ENCODE results near the gene SYCP3.
"Not testable (repeated sequence)": the region's sequence is repeated elsewhere in the genome, so short reads cannot be mapped to it uniquely, and the experiment has no call there.

Gene SYCP3

GRCh38 chr12:101743724-101744472, 4.6 kb upstream of the SYCP3 start:
- H3K36me3 ChIP-seq (ENCODE audit: control insufficient read depth, insufficient read depth, low read length) = no peaks in the 10 kb centered on the region
- H3K4me1 ChIP-seq (ENCODE audit: control insufficient read depth, insufficient read depth, low read length) = no peaks in the 10 kb centered on the region
- WGBS, 2 experiments = 84 to 93% methylated on average over 9 to 10 of the region's 10 CpGs
- H3K4me3 ChIP-seq (ENCODE audit: insufficient read depth, low read depth, low read length) = no peak overlapping the region
- no peak overlapping the region for H3K27ac ChIP-seq (ENCODE audit: insufficient read depth, low read depth, low read length, poor library complexity, severe bottlenecking)
- no peaks in the 10 kb centered on the region for H3K9me3 ChIP-seq (ENCODE audit: control insufficient read depth, low read length)
- H3K27me3 ChIP-seq (ENCODE audit: control insufficient read depth, insufficient read depth, low read length, poor library complexity, severe bottlenecking) = no peaks in the 10 kb centered on the region

GRCh38 chr12:101743242-101743641, 4.0 kb upstream of the SYCP3 start:
- 100% methylated on average over 1 of the region's 1 CpG; no CpG with 5 or more reads in 1 of the 2 experiments for WGBS, 2 experiments
- Histone ChIP-seq H3K4me3 (ENCODE audit: insufficient read depth, low read depth, low read length) (no peak overlapping the region), H3K27ac (ENCODE audit: insufficient read depth, low read depth, low read length, poor library complexity, severe bottlenecking) (no peak overlapping the region), H3K4me1 (ENCODE audit: control insufficient read depth, insufficient read depth, low read length) (no peaks in the 10 kb centered on the region), H3K36me3 (ENCODE audit: control insufficient read depth, insufficient read depth, low read length) (no peaks in the 10 kb centered on the region), H3K9me3 (ENCODE audit: control insufficient read depth, low read length) (no peaks in the 10 kb centered on the region), H3K27me3 (ENCODE audit: control insufficient read depth, insufficient read depth, low read length, poor library complexity, severe bottlenecking) (no peaks in the 10 kb centered on the region)

DNA sequence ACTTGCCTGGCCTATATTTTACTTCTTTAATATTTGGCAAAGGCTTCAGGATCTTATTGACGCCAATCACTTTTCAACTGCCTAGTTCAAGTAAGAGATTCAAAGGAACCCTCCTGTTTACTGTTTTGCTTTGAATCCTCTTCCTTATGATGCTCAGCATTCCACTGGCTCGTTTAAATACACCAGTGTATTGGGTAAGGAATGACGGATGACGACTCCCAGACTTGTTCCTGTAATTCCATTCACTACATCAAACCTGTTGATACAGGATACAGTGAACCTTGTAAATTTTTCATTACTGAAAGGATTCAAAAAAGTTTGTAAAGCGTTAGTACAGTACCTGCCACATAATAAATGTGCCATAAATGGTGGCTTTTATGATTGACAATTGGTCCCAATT, 1.7 kb upstream of the SYCP3 start:
- H3K36me3 ChIP-seq (ENCODE audit: control insufficient read depth, insufficient read depth, low read length) = no peaks in the 10 kb centered on the region

GRCh38 chr12:101740566-101740965, 1.3 kb upstream of the SYCP3 start:
- H3K9me3 ChIP-seq (ENCODE audit: control insufficient read depth, low read length) = no peaks in the 10 kb centered on the region
- 88 to 94% methylated on average over 5 of the region's 5 CpGs for WGBS, 2 experiments
- no peak overlapping the region for H3K4me3 ChIP-seq (ENCODE audit: insufficient read depth, low read depth, low read length)
- no peaks in the 10 kb centered on the region for H3K27me3 ChIP-seq (ENCODE audit: control insufficient read depth, insufficient read depth, low read length, poor library complexity, severe bottlenecking)
- H3K27ac ChIP-seq (ENCODE audit: insufficient read depth, low read depth, low read length, poor library complexity, severe bottlenecking) = no peak overlapping the region
- H3K4me1 ChIP-seq (ENCODE audit: control insufficient read depth, insufficient read depth, low read length) = no peaks in the 10 kb centered on the region
- H3K36me3 ChIP-seq (ENCODE audit: control insufficient read depth, insufficient read depth, low read length) = no peaks in the 10 kb centered on the region

More for the DNA sequence above, 1.7 kb upstream of the SYCP3 start:
- H3K27ac ChIP-seq (ENCODE audit: insufficient read depth, low read depth, low read length, poor library complexity, severe bottlenecking) = no peak overlapping the region
- H3K9me3 ChIP-seq (ENCODE audit: control insufficient read depth, low read length) = no peaks in the 10 kb centered on the region
- WGBS, 2 experiments = 91 to 97% methylated on average over 5 of the region's 5 CpGs
- no peaks in the 10 kb centered on the region for H3K4me1 ChIP-seq (ENCODE audit: control insufficient read depth, insufficient read depth, low read length)
- no peaks in the 10 kb centered on the region for H3K27me3 ChIP-seq (ENCODE audit: control insufficient read depth, insufficient read depth, low read length, poor library complexity, severe bottlenecking)
- no peak overlapping the region for H3K4me3 ChIP-seq (ENCODE audit: insufficient read depth, low read depth, low read length)

GRCh38 chr12:101737476-101737875, 1.8 kb downstream of the SYCP3 start:
- H3K27ac ChIP-seq (ENCODE audit: insufficient read depth, low read depth, low read length, poor library complexity, severe bottlenecking) = no peak overlapping the region
- WGBS, 2 experiments = 94 to 97% methylated on average over 6 of the region's 6 CpGs
- H3K4me1 ChIP-seq (ENCODE audit: control insufficient read depth, insufficient read depth, low read length) = no peaks in the 10 kb centered on the region
- no peaks in the 10 kb centered on the region for H3K36me3 ChIP-seq (ENCODE audit: control insufficient read depth, insufficient read depth, low read length)
- no peaks in the 10 kb centered on the region for H3K27me3 ChIP-seq (ENCODE audit: control insufficient read depth, insufficient read depth, low read length, poor library complexity, severe bottlenecking)
- no peak overlapping the region for H3K4me3 ChIP-seq (ENCODE audit: insufficient read depth, low read depth, low read length)
- no peaks in the 10 kb centered on the region for H3K9me3 ChIP-seq (ENCODE audit: control insufficient read depth, low read length)

GRCh38 chr12:101734482-101734881, 4.8 kb downstream of the SYCP3 start:
- 90 to 91% methylated on average over 3 to 5 of the region's 5 CpGs for WGBS, 2 experiments
- not testable (repeated sequence) for H3K27ac ChIP-seq (ENCODE audit: insufficient read depth, low read depth, low read length, poor library complexity, severe bottlenecking); H3K4me3 ChIP-seq (ENCODE audit: insufficient read depth, low read depth, low read length); H3K4me1 ChIP-seq (ENCODE audit: control insufficient read depth, insufficient read depth, low read length); H3K36me3 ChIP-seq (ENCODE audit: control insufficient read depth, insufficient read depth, low read length); H3K27me3 ChIP-seq (ENCODE audit: control insufficient read depth, insufficient read depth, low read length, poor library complexity, severe bottlenecking); H3K9me3 ChIP-seq (ENCODE audit: control insufficient read depth, low read length)

DNA sequence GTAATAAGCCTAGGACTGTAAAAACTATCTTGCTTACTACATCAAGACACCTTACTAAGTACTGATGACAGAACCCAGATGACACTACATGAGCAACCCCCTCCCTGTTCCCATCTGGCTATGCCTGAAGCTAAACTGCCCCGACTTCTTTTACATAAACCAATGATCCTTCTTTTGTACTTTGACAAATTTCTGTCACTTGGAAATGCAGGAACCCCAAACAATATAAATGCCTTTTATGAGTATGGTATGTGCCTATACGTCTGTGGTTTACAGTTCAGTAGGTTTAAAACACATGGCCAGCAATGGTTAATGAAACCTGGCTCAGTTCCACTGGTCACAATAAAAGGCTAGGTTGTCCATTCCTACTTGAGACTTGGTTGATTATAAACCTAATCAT, 6.1 kb downstream of the SYCP3 start:
- no peaks in the 10 kb centered on the region for H3K36me3 ChIP-seq (ENCODE audit: control insufficient read depth, insufficient read depth, low read length)
- no peak overlapping the region for H3K4me3 ChIP-seq (ENCODE audit: insufficient read depth, low read depth, low read length)
- WGBS, 2 experiments = 89 to 94% methylated on average over 2 of the region's 2 CpGs
- no peaks in the 10 kb centered on the region for H3K27me3 ChIP-seq (ENCODE audit: control insufficient read depth, insufficient read depth, low read length, poor library complexity, severe bottlenecking)
- H3K27ac ChIP-seq (ENCODE audit: insufficient read depth, low read depth, low read length, poor library complexity, severe bottlenecking) = no peak overlapping the region
- no peaks in the 10 kb centered on the region for H3K9me3 ChIP-seq (ENCODE audit: control insufficient read depth, low read length)
- no peaks in the 10 kb centered on the region for H3K4me1 ChIP-seq (ENCODE audit: control insufficient read depth, insufficient read depth, low read length)

GRCh38 chr12:101732318-101732717, 6.9 kb downstream of the SYCP3 start:
- Histone ChIP-seq H3K27ac (ENCODE audit: insufficient read depth, low read depth, low read length, poor library complexity, severe bottlenecking) (no peak overlapping the region), H3K9me3 (ENCODE audit: control insufficient read depth, low read length) (no peaks in the 10 kb centered on the region), H3K27me3 (ENCODE audit: control insufficient read depth, insufficient read depth, low read length, poor library complexity, severe bottlenecking) (no peaks in the 10 kb centered on the region), H3K4me1 (ENCODE audit: control insufficient read depth, insufficient read depth, low read length) (no peaks in the 10 kb centered on the region), H3K36me3 (ENCODE audit: control insufficient read depth, insufficient read depth, low read length) (no peaks in the 10 kb centered on the region), H3K4me3 (ENCODE audit: insufficient read depth, low read depth, low read length) (no peak overlapping the region)
- WGBS, 2 experiments = 92 to 100% methylated on average over 1 of the region's 1 CpG

DNA sequence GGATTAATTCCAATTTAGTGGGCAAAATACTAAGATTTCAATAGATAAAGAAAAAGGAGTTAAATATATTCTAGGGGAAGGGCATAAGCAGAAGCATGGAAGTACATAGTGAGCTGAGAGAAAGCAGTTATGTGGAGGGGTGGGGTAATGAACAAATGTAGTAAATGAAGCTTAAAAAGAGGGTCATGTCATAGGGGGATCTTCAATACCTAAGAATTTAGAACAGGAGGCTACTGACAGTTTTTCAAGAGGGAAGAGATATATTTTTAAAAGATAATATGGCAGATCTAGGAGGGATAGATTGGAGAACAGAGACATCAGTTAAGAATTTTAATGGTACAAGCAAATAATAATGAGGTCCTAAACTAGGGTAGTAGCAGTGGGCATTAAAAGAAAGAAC, 9.4 kb downstream of the SYCP3 start:
- no peak overlapping the region for H3K27ac ChIP-seq (ENCODE audit: insufficient read depth, low read depth, low read length, poor library complexity, severe bottlenecking)
- H3K36me3 ChIP-seq (ENCODE audit: control insufficient read depth, insufficient read depth, low read length) = no peaks in the 10 kb centered on the region
- no peak overlapping the region for H3K4me3 ChIP-seq (ENCODE audit: insufficient read depth, low read depth, low read length)
- H3K9me3 ChIP-seq (ENCODE audit: control insufficient read depth, low read length) = no peaks in the 10 kb centered on the region
- H3K4me1 ChIP-seq (ENCODE audit: control insufficient read depth, insufficient read depth, low read length) = no peaks in the 10 kb centered on the region
- H3K27me3 ChIP-seq (ENCODE audit: control insufficient read depth, insufficient read depth, low read length, poor library complexity, severe bottlenecking) = no peaks in the 10 kb centered on the region

- Histone ChIP-seq H3K27ac (ENCODE audit: insufficient read depth, low read depth, low read length, poor library complexity, severe bottlenecking) (no peak overlapping the region), H3K9me3 (ENCODE audit: control insufficient read depth, low read length) (no peaks in the 10 kb centered on the region), H3K4me3 (ENCODE audit: insufficient read depth, low read depth, low read length) (no peak overlapping the region), H3K4me1 (ENCODE audit: control insufficient read depth, insufficient read depth, low read length) (no peaks in the 10 kb centered on the region), H3K27me3 (ENCODE audit: control insufficient read depth, insufficient read depth, low read length, poor library complexity, severe bottlenecking) (no peaks in the 10 kb centered on the region), H3K36me3 (ENCODE audit: control insufficient read depth, insufficient read depth, low read length) (no peaks in the 10 kb centered on the region)
These were observed 12.2 kb downstream of the SYCP3 start for GRCh38 chr12:101727098-101727497.

- Histone ChIP-seq H3K36me3 (ENCODE audit: control insufficient read depth, insufficient read depth, low read length) (no peaks in the 10 kb centered on the region), H3K27me3 (ENCODE audit: control insufficient read depth, insufficient read depth, low read length, poor library complexity, severe bottlenecking) (no peaks in the 10 kb centered on the region), H3K27ac (ENCODE audit: insufficient read depth, low read depth, low read length, poor library complexity, severe bottlenecking) (no peak overlapping the region), H3K9me3 (ENCODE audit: control insufficient read depth, low read length) (no peaks in the 10 kb centered on the region), H3K4me1 (ENCODE audit: control insufficient read depth, insufficient read depth, low read length) (no peaks in the 10 kb centered on the region), H3K4me3 (ENCODE audit: insufficient read depth, low read depth, low read length) (no peak overlapping the region)
- 83 to 86% methylated on average over 3 of the region's 4 CpGs for WGBS, 2 experiments
These were observed 16.9 kb downstream of the SYCP3 start for GRCh38 chr12:101722392-101722791.
